NAMALWA (cell line): ENCODE measurements around the gene LASP1.
A peak's percentile ranks its signal among the peaks of the same experiment; 100 is the strongest.
"Not testable (repeated sequence)": the region's sequence is repeated elsewhere in the genome, so short reads cannot be mapped to it uniquely, and the experiment has no call there.

Source experiments
- DNase-seq: peaks from one replicate; pipeline ENCODE4 v3.0.0-alpha.2; 2015; ENCODE audit warnings: low spot score

LASP1 gene

DNA sequence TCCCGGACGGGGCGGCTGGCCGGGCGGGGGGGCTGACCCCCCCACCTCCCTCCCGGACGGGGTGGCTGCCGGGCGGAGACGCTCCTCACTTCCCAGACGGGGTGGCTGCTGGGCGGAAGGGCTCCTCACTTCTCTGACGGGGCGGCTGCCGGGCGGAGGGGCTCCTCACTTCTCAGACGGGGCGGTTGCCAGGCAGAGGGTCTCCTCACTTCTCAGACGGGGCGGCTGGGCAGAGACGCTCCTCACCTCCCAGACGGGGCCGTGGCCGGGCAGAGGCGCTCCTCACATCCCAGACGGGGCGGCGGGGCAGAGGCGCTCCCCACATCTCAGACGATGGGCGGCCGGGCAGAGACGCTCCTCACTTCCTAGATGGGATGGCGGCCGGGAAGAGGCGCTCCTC is 60.9 kb downstream of the LASP1 start:
- DNase-seq, result not testable (repeated sequence)

DNA sequence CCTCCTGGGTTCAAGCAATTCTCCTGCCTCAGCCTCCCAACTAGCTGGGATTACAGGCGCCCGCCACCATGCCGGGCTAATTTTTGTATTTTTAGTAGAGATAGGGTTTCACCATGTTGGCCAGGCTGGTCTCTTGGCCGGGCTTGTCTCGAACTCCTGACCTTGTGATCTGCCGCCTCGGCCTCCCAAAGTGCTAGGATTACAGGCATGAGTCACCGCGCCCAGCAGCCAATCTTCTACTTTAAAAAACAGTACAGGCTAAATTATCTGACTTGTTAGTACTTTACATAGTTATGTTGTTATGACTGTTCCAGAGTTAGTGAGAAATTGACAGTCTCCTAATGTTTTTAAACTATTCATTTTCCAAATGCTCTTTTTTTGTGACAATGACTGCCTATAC is 64.1 kb downstream of the LASP1 start:
- DNase-seq, result not testable (repeated sequence)

- DNase-seq, result no peak
Measured at GRCh38 chr17:38939987-38940386, 70.1 kb downstream of the LASP1 start.

DNA sequence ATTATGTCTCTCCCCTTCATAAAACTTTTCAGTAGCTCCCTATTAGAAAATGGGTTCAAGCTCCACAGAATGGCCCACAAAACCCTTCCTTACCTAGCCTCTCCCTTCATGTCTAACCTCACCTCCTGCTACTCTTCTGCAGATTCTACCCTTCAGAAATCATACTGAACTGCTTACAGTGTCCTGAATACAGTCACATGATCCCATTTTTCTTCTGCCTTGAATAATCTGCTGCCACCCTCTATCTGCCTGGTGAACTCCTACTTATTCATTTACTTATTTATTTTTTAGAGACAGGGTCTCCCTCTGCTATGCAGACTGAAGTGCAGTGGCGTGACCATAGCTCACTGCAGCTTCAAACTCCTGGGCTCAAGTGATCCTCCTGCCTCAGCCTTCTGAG is 70.5 kb downstream of the LASP1 start:
- DNase-seq, result no peak

DNA sequence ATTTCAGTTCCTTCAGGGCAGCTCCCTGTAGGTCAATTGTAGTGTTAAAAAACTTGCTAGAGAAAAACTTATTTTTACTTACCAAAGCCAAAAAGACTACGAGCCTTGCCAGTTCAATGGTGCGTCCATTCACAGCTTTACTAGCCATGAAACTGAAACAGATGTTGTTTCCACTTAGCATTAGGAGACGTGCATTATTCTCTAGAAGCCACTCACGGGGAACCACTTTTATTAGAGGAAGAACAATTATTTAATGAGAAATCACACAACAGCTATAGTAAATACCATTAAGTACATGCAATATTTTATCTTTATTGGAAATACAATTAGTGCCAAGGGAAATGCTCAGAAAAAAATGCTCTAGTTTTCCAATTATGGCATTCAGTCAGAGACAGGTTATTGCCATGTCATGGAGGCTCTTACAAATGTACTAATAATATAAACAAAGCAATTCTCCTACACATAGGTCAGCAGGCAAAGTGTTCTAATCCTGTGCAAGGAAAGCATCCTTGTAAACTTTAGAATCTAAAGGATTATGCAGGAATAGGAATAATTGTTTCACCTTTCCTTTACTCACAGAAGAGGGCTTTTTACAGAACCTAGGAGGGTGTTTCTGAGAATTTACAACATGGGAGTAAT is 73.0 kb downstream of the LASP1 start:
- DNase-seq, result peak; percentile 66

- DNase-seq, result no peak
Measured at GRCh38 chr17:38943607-38944006, 73.7 kb downstream of the LASP1 start.

- DNase-seq, result no peak
Measured at GRCh38 chr17:38947189-38947588, 77.3 kb downstream of the LASP1 start.

DNA sequence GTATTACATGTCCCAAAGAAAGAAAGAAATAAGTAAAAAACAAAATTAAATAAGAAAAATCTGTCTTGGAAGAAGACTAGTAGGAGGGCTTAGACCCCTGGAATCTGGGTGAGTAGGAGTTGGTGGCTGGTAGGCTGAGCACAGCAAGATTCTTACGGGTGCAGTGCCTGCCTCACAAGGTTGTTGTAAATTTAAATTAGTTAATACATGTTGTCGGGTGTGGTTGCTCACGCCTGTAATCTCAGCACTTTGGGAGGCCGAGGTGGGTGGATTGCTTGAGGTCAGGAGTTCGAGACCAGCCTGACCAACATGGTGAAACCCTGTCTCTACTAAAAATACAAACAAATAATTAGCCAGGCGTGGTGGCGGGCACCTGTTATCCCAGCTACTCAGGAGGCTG is 83.9 kb downstream of the LASP1 start:
- DNase-seq, result not testable (repeated sequence)

DNA sequence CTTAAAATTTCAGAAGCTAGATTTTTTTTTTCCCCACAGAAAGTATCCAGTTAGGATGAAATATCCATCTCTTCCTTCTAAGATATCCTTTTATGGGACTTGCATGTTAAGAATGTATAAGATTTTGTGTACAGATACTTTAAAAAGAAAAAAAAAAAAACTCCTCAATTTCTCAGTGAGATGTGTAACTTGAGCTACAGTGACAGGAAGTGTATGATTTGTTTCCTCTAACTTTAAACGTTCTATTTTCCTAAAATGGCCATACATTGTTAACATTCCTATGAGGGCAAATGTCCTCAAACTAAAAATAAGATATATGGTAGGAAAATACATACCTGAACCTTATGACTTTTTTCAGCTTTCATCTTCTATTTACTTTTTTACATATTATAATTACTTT is 88.5 kb downstream of the LASP1 start:
- no peak for DNase-seq

DNA sequence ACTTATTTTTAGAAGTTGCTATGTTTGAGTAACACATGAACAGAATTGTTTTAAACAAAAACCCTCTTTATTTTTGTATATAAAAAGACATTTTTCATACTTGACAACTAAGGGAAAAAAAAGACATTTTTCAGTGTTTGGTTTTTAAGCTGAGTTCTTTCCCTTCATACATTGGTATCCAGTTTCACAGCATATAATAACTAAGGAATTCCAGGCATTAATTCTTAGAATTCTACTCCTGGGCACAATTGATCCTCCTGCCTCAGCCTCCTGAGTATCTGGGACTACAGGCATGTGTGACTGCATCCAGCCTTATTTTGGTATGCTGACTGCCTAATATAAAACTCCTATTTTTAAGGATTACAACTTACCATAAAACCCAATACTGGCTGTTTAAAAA is 88.9 kb downstream of the LASP1 start:
- DNase-seq, result no peak

GRCh38 chr17:38959508-38959907 is 89.7 kb downstream of the LASP1 start:
- DNase-seq, result no peak

DNA sequence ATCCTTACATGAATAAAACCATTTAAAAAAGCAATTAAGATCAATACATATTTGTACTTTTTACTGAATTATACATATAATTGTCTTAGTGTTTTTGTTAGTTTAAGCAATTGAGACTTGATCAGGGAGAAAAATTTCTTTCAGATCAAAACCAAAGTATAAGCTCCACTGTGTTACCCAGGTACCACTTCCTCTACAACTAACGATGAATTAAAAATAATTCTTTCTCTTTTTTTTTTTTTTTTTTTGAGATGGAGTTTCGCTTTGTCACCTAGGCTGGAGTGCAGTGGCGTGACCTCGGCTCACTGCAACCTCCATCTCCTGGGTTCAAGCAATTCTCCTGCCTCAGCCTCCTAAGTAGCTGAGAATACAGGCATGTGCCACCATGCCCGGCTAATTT is 90.5 kb downstream of the LASP1 start:
- DNase-seq, result no peak

GRCh38 chr17:38961413-38961812 is 91.6 kb downstream of the LASP1 start:
- DNase-seq, result no peak

- DNase-seq, result peak; percentile 97
Measured at GRCh38 chr17:38967290-38967738, 97.5 kb downstream of the LASP1 start, which contains the start of gene FBXO47. TSS of gene FBXO47 (minus strand) at chr17:38967403. CDS start at chr17:38963025, 4,378 bp downstream.

GRCh38 chr17:38969281-38969680 is 99.4 kb downstream of the LASP1 start:
- DNase-seq, result no peak

DNA sequence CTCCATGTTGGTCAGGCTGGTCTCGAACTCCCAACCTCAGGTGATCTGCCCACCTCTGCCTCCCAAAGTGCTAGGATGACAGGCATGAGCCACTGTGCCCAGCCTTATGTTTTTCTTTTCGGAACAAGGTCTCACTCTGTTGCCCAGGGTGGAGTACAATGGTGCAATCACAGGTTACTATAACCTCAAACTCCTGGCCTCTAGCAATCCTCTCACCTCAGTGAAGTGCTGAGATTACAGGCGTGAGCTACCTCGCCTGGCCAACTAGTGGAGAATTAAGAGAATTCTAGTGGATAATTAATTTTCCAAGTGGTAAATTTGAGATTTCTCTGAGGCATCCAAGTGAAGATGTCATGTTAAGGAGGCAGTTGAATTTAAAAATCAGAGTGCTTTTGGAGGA is 100.3 kb downstream of the LASP1 start:
- DNase-seq, result no peak

- peak; percentile 47 for DNase-seq
Measured at GRCh38 chr17:38970804-38971203, 100.9 kb downstream of the LASP1 start.
